HCT116 (cell line): ENCODE data around the gene DPP6.

ENCODE experiments used
- EZH2 ChIP-seq: fragments of 200-600 bp; sonication (generic); IDR thresholded peaks from 2 replicates; pipeline ENCODE4 v1.6.1; 2017; ENCODE audit warnings: antibody characterized with exemption, mixed run types
- POLR2A ChIP-seq: IDR thresholded peaks from 2 replicates; pipeline ENCODE4 v1.7.0; 2011; ENCODE audit warnings: borderline replicate concordance; ENCODE audit not compliant: insufficient read depth, insufficient read length; ENCODE audit errors: extremely low read depth
- REST ChIP-seq: IDR thresholded peaks from 2 replicates; pipeline ENCODE4 v1.6.1; 2012; ENCODE audit warnings: low read depth
- SP1 ChIP-seq: IDR thresholded peaks from 2 replicates; pipeline ENCODE4 v1.6.1; 2012; ENCODE audit warnings: low read depth
- YY1 ChIP-seq: IDR thresholded peaks from 2 replicates; pipeline ENCODE4 v1.6.1; 2011; ENCODE audit warnings: low read length, low read depth, moderate library complexity, mild to moderate bottlenecking; ENCODE audit not compliant: insufficient replicate concordance; ENCODE audit errors: extremely low read depth
- TF ChIP-seq, protein P1 (sequence below): IDR thresholded peaks from 2 replicates; pipeline ENCODE4 v1.6.1; 2012

DNA sequence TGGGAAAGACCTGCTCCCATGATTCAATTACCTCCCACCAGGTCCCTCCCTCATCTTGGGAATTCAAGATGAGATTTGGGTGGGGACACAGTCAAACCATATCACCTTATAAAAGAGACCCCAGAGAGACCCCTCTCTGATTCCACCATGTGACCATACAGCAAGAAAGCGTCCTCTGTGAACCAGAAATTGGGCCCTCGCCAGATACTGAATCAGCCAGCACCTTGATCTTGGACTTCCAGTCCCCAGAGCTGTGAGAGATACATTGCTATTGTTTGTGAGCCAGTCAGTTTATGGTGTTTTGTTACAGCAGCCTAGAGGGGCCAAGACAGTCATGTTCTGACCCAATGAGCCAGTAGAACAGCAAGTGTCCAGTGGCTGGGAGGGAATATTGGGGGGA, 718.2 kb downstream of the DPP6 start:
- no peak for TF ChIP-seq EZH2
- no peak for TF ChIP-seq REST
- TF ChIP-seq SP1 = no peak
- TF ChIP-seq YY1 = no peak
- TF ChIP-seq POLR2A = no peak
- TF ChIP-seq, protein P1, sequence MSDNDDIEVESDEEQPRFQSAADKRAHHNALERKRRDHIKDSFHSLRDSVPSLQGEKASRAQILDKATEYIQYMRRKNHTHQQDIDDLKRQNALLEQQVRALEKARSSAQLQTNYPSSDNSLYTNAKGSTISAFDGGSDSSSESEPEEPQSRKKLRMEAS = no peak
